K562 (cell line): ENCODE results near the gene TSC1. TPM values are rescaled to one million over a fixed set of nuclear protein-coding genes. Genes with fewer than 3 reads are reported as not detected.

Source experiments
- ATAC-seq: fragments of 200-7000 bp; cut with Tn5 transposase; 3 replicates; pipeline ENCODE4 v1.9.1; 2020; ENCODE audit warnings: moderate library complexity
- BruUV-seq: library from RNA; stranded (reverse); fragments of 400-500 nt; replicated peaks from 2 replicates; lab custom pipeline; 2021; lab: Mats Ljungman, UMichigan
- CTCF ChIA-PET: fragments of 300-600 bp; formaldehyde crosslinking; extraction: SDS; loops from one replicate; lab custom pipeline; 2021; ENCODE audit warnings: low intra/inter-chr PET ratio; lab: Yijun Ruan, JAX
- POLR2A ChIA-PET: fragments of 300-600, 350-650 bp; sonication (Branson Sonifier 250); formaldehyde crosslinking; extraction: SDS; loops from one replicate; lab custom pipeline; 2021; ENCODE audit warnings: antibody characterized with exemption, inconsistent platforms; lab: Yijun Ruan, JAX
- DNase-seq, 4 experiments: peaks; one replicate each; pipeline versions ENCODE4 v3.0.0 to v3.0.0-alpha.2; 2011 to 2018; ENCODE audit warnings: low spot score in 3 of 4, mixed read lengths in 3 of 4; ENCODE audit errors: extremely low read depth in 1 of 4
- FAIRE-seq: peaks from 2 replicates; lab custom pipeline; 2011; peaks lifted over from hg19 to GRCh38; lab: Jason Lieb, UNC
- H2AFZ ChIP-seq: 2 replicates; pipeline ENCODE4 v1.6.0; 2011; ENCODE audit warnings: low read depth, low read length, control low read depth, inconsistent platforms
- H3K27ac ChIP-seq: fragments of 200-600 bp; 3 replicates; pipeline ENCODE4 v1.8.0; 2011; ENCODE audit warnings: low read depth, mild to moderate bottlenecking, control low read depth, inconsistent platforms, low read length, moderate library complexity, mixed read lengths; ENCODE audit errors: extremely low read depth
- H3K27me3 ChIP-seq, 2 experiments: fragments of 300-600 bp in 1 of 2; 2 replicates in 1 of 2; 3 replicates in 1 of 2; pipeline versions ENCODE4 v1.6.0 to v1.8.0; 2011; ENCODE audit warnings: inconsistent platforms in 2 of 2, low read length in 2 of 2, mild to moderate bottlenecking in 1 of 2, mixed read lengths in 1 of 2, moderate library complexity in 1 of 2; ENCODE audit not compliant: control insufficient read depth in 2 of 2, insufficient read depth in 2 of 2
- H3K36me3 ChIP-seq: fragments of 300-600 bp; 3 replicates; pipeline ENCODE4 v1.8.0; 2011; ENCODE audit warnings: mild to moderate bottlenecking, low read length, inconsistent platforms; ENCODE audit not compliant: control insufficient read depth, insufficient read depth
- H3K4me1 ChIP-seq, 2 experiments: fragments of 200-600 bp in 1 of 2; replicated peaks in 1 of 2; 2 replicates in 1 of 2; 3 replicates in 1 of 2; pipeline versions ENCODE4 v1.5.1 to v1.8.0; 2011; ENCODE audit warnings: inconsistent platforms in 2 of 2, low read length in 2 of 2, mild to moderate bottlenecking in 1 of 2, mixed read lengths in 1 of 2, moderate library complexity in 1 of 2; ENCODE audit not compliant: control insufficient read depth in 2 of 2, insufficient read depth in 2 of 2
- H3K4me2 ChIP-seq: 2 replicates; pipeline ENCODE4 v1.6.1; 2011; ENCODE audit warnings: low read length, control low read depth, inconsistent platforms, mixed read lengths; ENCODE audit not compliant: insufficient read depth
- H3K4me3 ChIP-seq: fragments of 200-600 bp; sonication (generic), shearing (Covaris generic); 2 replicates; pipeline ENCODE4 v1.5.1; 2016; ENCODE audit warnings: control low read depth, inconsistent platforms
- H3K79me2 ChIP-seq: fragments of 200-600 bp; 3 replicates; pipeline ENCODE4 v1.8.0; 2011; ENCODE audit warnings: low read length, inconsistent platforms; ENCODE audit not compliant: control insufficient read depth, insufficient read depth
- H3K9ac ChIP-seq, 2 experiments: 2 replicates each; pipeline versions ENCODE4 v1.6.0 to v1.6.1; 2011; ENCODE audit warnings: low read depth in 2 of 2, low read length in 2 of 2, control low read depth in 1 of 2, inconsistent platforms in 1 of 2, mild to moderate bottlenecking in 1 of 2, mixed read lengths in 1 of 2; ENCODE audit not compliant: insufficient read depth in 1 of 2
- H3K9me1 ChIP-seq: one replicate; pipeline ENCODE4 v1.6.0; 2011; ENCODE audit warnings: inconsistent platforms, mild to moderate bottlenecking, low read length, moderate library complexity; ENCODE audit not compliant: control insufficient read depth, insufficient read depth
- H3K9me3 ChIP-seq: replicated peaks from 2 replicates; pipeline ENCODE4 v1.5.1; 2011; ENCODE audit warnings: low read depth, low read length, inconsistent platforms; ENCODE audit not compliant: control insufficient read depth, insufficient read depth
- H4K20me1 ChIP-seq: replicated peaks from 2 replicates; pipeline ENCODE4 v1.6.1; 2011; ENCODE audit warnings: low read length, inconsistent platforms, mixed read lengths; ENCODE audit not compliant: control insufficient read depth, insufficient read depth
- GTF2E2 ChIP-seq: fragments of 200-800 bp; sonication (Bioruptor generic); IDR thresholded peaks from 2 replicates; pipeline ENCODE4 v1.6.1; 2016; ENCODE audit warnings: missing genetic modification characterization, missing compliant biosample characterization
- NFATC3 ChIP-seq: fragments of 450-650 bp; IDR thresholded peaks from 2 replicates; pipeline ENCODE4 v1.6.1; 2017; ENCODE audit warnings: mild to moderate bottlenecking
- THRA ChIP-seq: fragments of 450-650 bp; IDR thresholded peaks from 2 replicates; pipeline ENCODE4 v1.6.1; 2017; ENCODE audit warnings: mild to moderate bottlenecking, moderate library complexity
- ZNF134 ChIP-seq: fragments of 250-450 bp; sonication (Bioruptor Pico); conservative IDR thresholded peaks from 2 replicates; pipeline ENCODE4 v1.4.0; 2020
- ZNF407 ChIP-seq: fragments of 450-650 bp; IDR thresholded peaks from 2 replicates; pipeline ENCODE4 v1.6.1; 2016; ENCODE audit warnings: low read depth
- WGBS: fragments of 100-300 bp; shearing (Covaris generic); methylation state at CpG from one replicate; pipeline ENCODE4 v1.1.6; 2016; ENCODE audit warnings: low coverage, mixed read lengths; ENCODE audit not compliant: insufficient coverage; ENCODE audit errors: missing lambda C conversion rate; 5-methylcytosine and 5-hydroxymethylcytosine counted together
- in situ Hi-C: fragments of 300-500 bp; cut with MboI; formaldehyde crosslinking; loops from 4 replicates; pipeline ENCODE4 v1.15.0; 2018; ENCODE audit warnings: inconsistent platforms, mixed read lengths
- intact Hi-C: fragments of 100-400 bp; cut with micrococcal nuclease; formaldehyde crosslinking; loops from 2 replicates; pipeline ENCODE4 v1.14.2; 2022
- polyA plus RNA-seq, 8 experiments: library from polyadenylated mRNA; depleted of rRNA in 4 of 8; stranded (reverse) in 5 of 8; unstranded in 3 of 8; fragments of >200 nt; fragmentation: Nextera tagmentation in 2 of 8; fragmentation: Illumina TruSeq in 1 of 8; extraction: Ambion mirVana in 2 of 8; extraction: Trizol in 1 of 8; gene quantifications; 2 replicates each; pipeline versions ENCODE4 v1.2.1 to v1.2.3, GENCODE V29; 2011 to 2014; ENCODE audit warnings: inconsistent platforms in 1 of 8, missing spikeins in 1 of 8
- total RNA-seq, 7 experiments: library from RNA; depleted of rRNA in 6 of 7; stranded (reverse); fragments of >200 nt in 6 of 7; fragmentation: Illumina TruSeq in 2 of 7; extraction: Trizol in 2 of 7; gene quantifications; 2 replicates each; pipeline versions ENCODE4 v1.2.1 to v1.2.3, GENCODE V29; 2011 to 2021; ENCODE audit warnings: low replicate concordance in 1 of 7

The TSC1 gene
- total and polyA plus RNA-seq, 9 of the 15 experiments (the other 6 are each of a cell fraction or from before 2014, with no cell fraction given), result 6.9 to 37.6 (median 18.6) TPM

- TF ChIP-seq THRA, result no peak
- no peak for TF ChIP-seq ZNF134
- no peak for TF ChIP-seq GTF2E2 (tag)
Measured at GRCh38 chr9:132948482-132949050, 4.2 kb upstream of the TSC1 start (continued).

GRCh38 chr9:132947756-132948155 is 3.3 kb upstream of the TSC1 start:
- no TSS peak for BruUV-seq
- H2AFZ ChIP-seq, result peak overlapping the region; percentile 80
- H4K20me1 ChIP-seq, result no peaks in the 10 kb centered on the region
- ChIA-PET POLR2A (interaction anchor here (0.6 to 1.4 kb wide), 3 partner anchors 12 to 796 kb away, joined by 3 to 6 read pairs (median 3); partner anchors contain the start of gene DDX31), CTCF (no interaction called here)
- H3K4me2 ChIP-seq, result no peak overlapping the region
- ATAC-seq, result no peak
- in situ Hi-C loops (no loop called here), intact Hi-C loops (no loop called here)
- no peaks in the 10 kb centered on the region for H3K36me3 ChIP-seq
- H3K9ac ChIP-seq, result no peak overlapping the region
- no peak for FAIRE-seq
- no peak for DNase-seq
- H3K27me3 ChIP-seq, result no peaks in the 10 kb centered on the region
- H3K4me1 ChIP-seq, result peaks cover 16 to 20% of the 10 kb centered on the region in 2 experiments; a peak in 4 of 5 replicates
- no peak overlapping the region for H3K4me3 ChIP-seq
- 55% methylated on average over 8 of the region's 8 CpGs for WGBS
- H3K27ac ChIP-seq, result no peak overlapping the region
- H3K9me3 ChIP-seq, result no peaks in the 10 kb centered on the region
- peak; percentile 81 for TF ChIP-seq ZNF407
- no peak for TF ChIP-seq NFATC3
- peaks cover 17% of the 10 kb centered on the region for H3K79me2 ChIP-seq
- H3K9me1 ChIP-seq, result no peaks in the 10 kb centered on the region
